NCI-H1417 (cell line): ENCODE data around the gene TP53TG5.

Source experiments
- DNase-seq, 3 experiments: peaks; one replicate each; lab custom pipeline; 2025; lab: John Stamatoyannopoulos, UW

The TP53TG5 gene

GRCh38 chr20:45346291-45346718 is 31.8 kb downstream of the TP53TG5 start:
- peak in 1 of 3 experiments; percentile 23 for DNase-seq

GRCh38 chr20:45345104-45345936 is 32.8 kb downstream of the TP53TG5 start:
- DNase-seq: peak in 1 of 3 experiments; percentile 45

- DNase-seq: no peak
These were observed 33.8 kb downstream of the TP53TG5 start for GRCh38 chr20:45344168-45344860.

GRCh38 chr20:45343532-45344167 is 34.5 kb downstream of the TP53TG5 start:
- DNase-seq: peak in 2 of 3 experiments; percentile 87 to 91

- DNase-seq: peak in 2 of 3 experiments; percentile 44 to 83
These were observed 35.1 kb downstream of the TP53TG5 start for GRCh38 chr20:45342855-45343531.

GRCh38 chr20:45341939-45342854 is 35.9 kb downstream of the TP53TG5 start:
- DNase-seq: peak in 2 of 3 experiments; percentile 68 to 84

- DNase-seq: peak in 1 of 3 experiments; percentile 47
These were observed 36.6 kb downstream of the TP53TG5 start for GRCh38 chr20:45341579-45341938.

- peak in 1 of 3 experiments; percentile 19 for DNase-seq
These were observed 37.2 kb downstream of the TP53TG5 start for GRCh38 chr20:45340951-45341350.

- DNase-seq: no peak
These were observed 37.8 kb downstream of the TP53TG5 start for GRCh38 chr20:45340236-45340847.

GRCh38 chr20:45339799-45340198 is 38.3 kb downstream of the TP53TG5 start:
- DNase-seq: no peak

- DNase-seq: no peak
These were observed 39.0 kb downstream of the TP53TG5 start for GRCh38 chr20:45339084-45339483.

GRCh38 chr20:45338121-45339030 is 39.7 kb downstream of the TP53TG5 start:
- no peak for DNase-seq

- DNase-seq: no peak
These were observed 40.6 kb downstream of the TP53TG5 start for GRCh38 chr20:45337367-45338120.

- no peak for DNase-seq
These were observed 41.4 kb downstream of the TP53TG5 start for GRCh38 chr20:45336530-45337366.

GRCh38 chr20:45330476-45330875 is 47.6 kb downstream of the TP53TG5 start:
- DNase-seq: no peak

- DNase-seq: no peak
These were observed 48.4 kb downstream of the TP53TG5 start for GRCh38 chr20:45329497-45330319.

- no peak for DNase-seq
These were observed 49.7 kb downstream of the TP53TG5 start for GRCh38 chr20:45328451-45328850.
